ENCODE measurements around the gene TRAF6. TPM values are rescaled to one million over a fixed set of nuclear protein-coding genes. Genes with fewer than 3 reads are reported as not detected.

TRAF6 gene
- total and polyA plus RNA-seq, 10 of the 15 experiments (the other 5 are each of a cell fraction or from before 2014, with no cell fraction given), result 1.4 to 10.9 (median 7.0) TPM

- DNase-seq (ENCODE audit: low read depth, low spot score) (no peak), FAIRE-seq (no peak), ATAC-seq (no peak; the same call in 2 of the 3 replicates)
- POLR2A ChIA-PET, result no interaction called here
- RAD21 ChIA-PET (ENCODE audit: unreplicated experiment), result interaction anchor here (0.6 to 2.5 kb wide), 5 partner anchors 9 to 221 kb away, joined by 3 to 12 read pairs (median 3); no protein-coding TSS in a partner anchor
- BruUV-seq (replicated peaks), result no TSS peak
- H3K27ac ChIP-seq (ENCODE audit: control insufficient read depth, insufficient read depth), result no peak overlapping the region; the same call in 1 of the 2 replicates
- CTCF ChIA-PET, result interaction anchor here (1.1 to 9.7 kb wide), 6 partner anchors 9 to 259 kb away, joined by 3 to 118 read pairs (median 6); partner anchors contain the start of gene TRAF6
- no peaks in the 10 kb centered on the region for H3K27me3 ChIP-seq (replicated peaks in 1 of 2; ENCODE audit: control insufficient read depth in 2 of 2, insufficient read depth in 2 of 2, low read length in 1 of 2)
- H4K20me1 ChIP-seq (ENCODE audit: control insufficient read depth, insufficient read depth), result no peaks in the 10 kb centered on the region
- H2AFZ ChIP-seq (ENCODE audit: control insufficient read depth, low read depth, low read length), result no peak overlapping the region
- no peak overlapping the region for H3K4me2 ChIP-seq (ENCODE audit: control insufficient read depth, insufficient read depth)
- no peak overlapping the region for H3K9ac ChIP-seq (ENCODE audit: control insufficient read depth, insufficient read depth, low read length)
- intact Hi-C loops (cut with micrococcal nuclease; ENCODE audit: unreplicated experiment), result no loop called here
- H3K9me3 ChIP-seq (replicated peaks; ENCODE audit: control insufficient read depth, insufficient read depth, low read length), result no peaks in the 10 kb centered on the region; the same call in 2 of the 3 replicates
- peaks cover 8 to 18% of the 10 kb centered on the region in 2 experiments for H3K36me3 ChIP-seq (ENCODE audit: control insufficient read depth in 2 of 2, insufficient read depth in 2 of 2, low read length in 1 of 2)
- SMC1A ChIA-PET (ENCODE audit: uncharacterized antibody, unreplicated experiment), result interaction anchor here (0.9 to 2.9 kb wide), 8 partner anchors 9 to 198 kb away, joined by 3 to 16 read pairs (median 6); no protein-coding TSS in a partner anchor
- TF ChIP-seq FOS (IDR thresholded peaks at IDR 0.05; ENCODE audit: borderline replicate concordance, extremely low read depth, insufficient read length), result no peak
- TF ChIP-seq CBX5 (IDR thresholded peaks at IDR 0.05; ENCODE audit: low read depth), result no peak
- TF ChIP-seq GABPA (IDR thresholded peaks at IDR 0.05; ENCODE audit: low read depth), result 0 out of 2 replicates have a peak, but pooled peaks have one; percentile 15
- no peak for TF ChIP-seq STAT3 (IDR thresholded peaks at IDR 0.05; ENCODE audit: low read depth, low read length)
- no peak for TF ChIP-seq CREM (IDR thresholded peaks at IDR 0.05; ENCODE audit: low read depth)
- 0 out of 2 replicates have a peak, but pooled peaks have one; percentile 33 for TF ChIP-seq MEF2A (IDR thresholded peaks at IDR 0.05; ENCODE audit: insufficient read depth, low read depth, low read length)
- no peaks in the 10 kb centered on the region for H3K79me2 ChIP-seq (ENCODE audit: control insufficient read depth, insufficient read depth, low read length)
- in situ Hi-C loops (cut with MboI), result no loop called here
- peaks cover 8% of the 10 kb centered on the region; the same call in 1 of the 2 replicates for H3K4me1 ChIP-seq (ENCODE audit: control insufficient read depth, insufficient read depth, low read length)
- H3K4me3 ChIP-seq, result no peak overlapping the region
- WGBS (ENCODE audit: insufficient coverage, insufficient replicate concordance, low lambda C conversion rate, missing lambda C conversion rate), result 64% methylated on average over 4 of the region's 4 CpGs
Observed at GRCh38 chr11:36487619-36488018, 22.5 kb downstream of the TRAF6 start.
